A549 (cell line): ENCODE measurements around the gene TNP2.

Experiments used
- CTCF ChIP-seq: fragments of >200 bp; sonication (Bioruptor Twin); formaldehyde crosslinking; IDR thresholded peaks from 3 replicates; pipeline ENCODE4 v1.5.1; 2016
- ELK1 ChIP-seq: fragments of 150-350 bp; IDR thresholded peaks from 2 replicates; pipeline ENCODE4 v1.6.1; 2014; ENCODE audit warnings: low read depth, mild to moderate bottlenecking, low read length
- ESRRA ChIP-seq: fragments of 150-350 bp; IDR thresholded peaks from 2 replicates; pipeline ENCODE4 v1.6.1; 2014; ENCODE audit warnings: mild to moderate bottlenecking, low read length, borderline replicate concordance
- HDAC2 ChIP-seq: fragments of 200-600 bp; sonication (generic); IDR thresholded peaks from 2 replicates; pipeline ENCODE4 v1.6.1; 2016
- JUN ChIP-seq, 2 experiments: fragments of >200 bp; sonication (Bioruptor Twin); formaldehyde crosslinking; IDR thresholded peaks; 2 replicates in 1 of 2; 3 replicates in 1 of 2; pipeline ENCODE4 v1.6.1; 2016 to 2017
- MAX ChIP-seq: IDR thresholded peaks from 2 replicates; pipeline ENCODE4 v1.6.1; 2012
- NPAS2 ChIP-seq: fragments of 250-450 bp; sonication (Bioruptor Pico); IDR thresholded peaks from 2 replicates; pipeline ENCODE4 v1.8.0; 2022; ENCODE audit warnings: mild to moderate bottlenecking, moderate library complexity, borderline replicate concordance
- NR3C1 ChIP-seq: fragments of >200 bp; sonication (Bioruptor Twin); formaldehyde crosslinking; IDR thresholded peaks from 3 replicates; pipeline ENCODE4 v1.6.1; 2017
- POLR2A ChIP-seq: IDR thresholded peaks from 2 replicates; pipeline ENCODE4 v1.6.1; 2012; ENCODE audit warnings: mild to moderate bottlenecking, low read length
- RCOR1 ChIP-seq: fragments of 150-350 bp; IDR thresholded peaks from 2 replicates; pipeline ENCODE4 v1.6.1; 2014; ENCODE audit warnings: antibody characterized with exemption, low read length, low read depth
- REST ChIP-seq: fragments of 200-600 bp; sonication (generic); IDR thresholded peaks from 2 replicates; pipeline ENCODE4 v1.6.1; 2016; ENCODE audit warnings: antibody characterized with exemption, mild to moderate bottlenecking, moderate library complexity
- RFX5 ChIP-seq: fragments of 450-650 bp; IDR thresholded peaks from 2 replicates; pipeline ENCODE4 v1.7.1; 2014; ENCODE audit warnings: antibody characterized with exemption, mild to moderate bottlenecking, moderate library complexity
- SREBF2 ChIP-seq: fragments of 450-650 bp; IDR thresholded peaks from 2 replicates; pipeline ENCODE4 v1.6.1; 2014; ENCODE audit warnings: mild to moderate bottlenecking, moderate library complexity
- ZNF302 ChIP-seq: fragments of 250-450 bp; sonication (Bioruptor Pico); IDR thresholded peaks from 2 replicates; pipeline ENCODE4 v1.9.0; 2021; ENCODE audit warnings: inconsistent platforms, mild to moderate bottlenecking, moderate library complexity

GRCh38 chr16:11316331-11317015 is 47.3 kb upstream of the TNP2 start:
- no peak for TF ChIP-seq POLR2A
- no peak for TF ChIP-seq JUN (IDR thresholded peaks at IDR 0.05)
- no peak for TF ChIP-seq RCOR1
- TF ChIP-seq CTCF = no peak
- TF ChIP-seq ZNF302 (CRISPR knock-in tag) = no peak
- no peak for TF ChIP-seq RFX5
- TF ChIP-seq SREBF2 = no peak
- no peak for TF ChIP-seq ELK1
- no peak for TF ChIP-seq REST
- TF ChIP-seq HDAC2 = no peak
- no peak for TF ChIP-seq MAX
- no peak for TF ChIP-seq ESRRA
- no peak for TF ChIP-seq NR3C1
- no peak for TF ChIP-seq NPAS2
